CD4-positive, alpha-beta T cell (primary cell): Measurements from ENCODE around the gene MRNIP. TPM values are rescaled to one million over a fixed set of nuclear protein-coding genes. Genes with fewer than 3 reads are reported as not detected.
A peak's percentile ranks its signal among the peaks of the same experiment; 100 is the strongest.

Experiments used
- ATAC-seq: fragments of 200-7000 bp; cut with Tn5 transposase; one replicate; pipeline ENCODE4 v1.10.0; 2022; ENCODE audit warnings: mild to moderate bottlenecking; ENCODE audit not compliant: poor library complexity
- CTCF ChIA-PET: fragments of 350-600 bp; sonication (Branson Sonifier 250); formaldehyde crosslinking; loops from one replicate; lab custom pipeline; 2021; ENCODE audit warnings: antibody characterized with exemption, inconsistent platforms; lab: Charles Lee
- POLR2A ChIA-PET: fragments of 350-600 bp; sonication (Branson Sonifier 250); formaldehyde crosslinking; loops from one replicate; lab custom pipeline; 2021; ENCODE audit warnings: antibody characterized with exemption, inconsistent platforms; lab: Charles Lee
- DNase-seq, 14 experiments: peaks; one replicate each; pipeline ENCODE4 v3.0.0-alpha.2; 2013 to 2020; ENCODE audit warnings: mixed read lengths in 2 of 14
- H3K27ac ChIP-seq, 2 donors: one replicate each; pipeline versions ENCODE4 v1.5.1 to v1.7.0; 2013; ENCODE audit warnings: low read length in 2 of 2, low read depth in 1 of 2, mild to moderate bottlenecking in 1 of 2
- H3K27me3 ChIP-seq, 2 experiments: 1 replicate in 1 of 2; 2 replicates in 1 of 2; pipeline versions ENCODE4 v1.6.1 to v1.7.0; 2013; ENCODE audit warnings: low read length in 2 of 2, control low read depth in 1 of 2, mild to moderate bottlenecking in 1 of 2, moderate library complexity in 1 of 2; ENCODE audit not compliant: insufficient read depth in 2 of 2, control insufficient read depth in 1 of 2
- H3K36me3 ChIP-seq: one replicate; pipeline ENCODE4 v1.6.1; 2013; ENCODE audit warnings: low read length, control low read depth; ENCODE audit not compliant: insufficient read depth
- H3K4me1 ChIP-seq: one replicate; pipeline ENCODE4 v1.6.1; 2013; ENCODE audit warnings: low read length, control low read depth; ENCODE audit not compliant: insufficient read depth
- H3K4me3 ChIP-seq: one replicate; pipeline ENCODE4 v1.5.1; 2013; ENCODE audit warnings: mild to moderate bottlenecking, low read length, moderate library complexity
- H3K9me3 ChIP-seq, 2 experiments: 1 replicate in 1 of 2; 2 replicates in 1 of 2; pipeline versions ENCODE4 v1.6.1 to v1.7.0; 2013; ENCODE audit warnings: low read length in 2 of 2, mild to moderate bottlenecking in 2 of 2, control low read depth in 1 of 2, moderate library complexity in 1 of 2; ENCODE audit not compliant: control insufficient read depth in 1 of 2, insufficient read depth in 1 of 2
- H3K27ac Mint-ChIP-seq: one replicate; pipeline ENCODE4 v1.8.0; 2020; ENCODE audit warnings: mixed read lengths
- H3K27me3 Mint-ChIP-seq: one replicate; pipeline ENCODE4 v1.8.0; 2021; ENCODE audit warnings: mixed read lengths
- H3K36me3 Mint-ChIP-seq: one replicate; pipeline ENCODE4 v1.8.0; 2021; ENCODE audit warnings: low read depth, mixed read lengths
- H3K4me1 Mint-ChIP-seq: one replicate; pipeline ENCODE4 v1.8.0; 2021; ENCODE audit warnings: low read depth, mixed read lengths
- H3K4me3 Mint-ChIP-seq: one replicate; pipeline ENCODE4 v1.8.0; 2020; ENCODE audit warnings: mild to moderate bottlenecking, mixed read lengths
- H3K9me3 Mint-ChIP-seq: one replicate; pipeline ENCODE4 v1.8.0; 2020; ENCODE audit warnings: mixed read lengths
- intact Hi-C, 2 experiments: fragments of 100-400 bp; cut with DNase I in 1 of 2; cut with micrococcal nuclease in 1 of 2; formaldehyde crosslinking; loops; one replicate each; pipeline versions ENCODE4 v1.15.1 to v1.9.0; 2023 to 2025; cut with DNase I, micrococcal nuclease
- total RNA-seq, 174 experiments: library from RNA in 2 of 174; stranded (reverse) in 2 of 174; gene quantifications; one replicate each; pipeline ENCODE4 v1.2.3 and lab custom pipeline; 2021 to 2026
- TF ChIP-seq, protein P1 (sequence below): fragments of 200-600 bp; IDR thresholded peaks from one replicate; pipeline ENCODE4 v1.8.0; 2022; ENCODE audit warnings: antibody characterized with exemption, mild to moderate bottlenecking

MRNIP gene
- total RNA-seq, 2 experiments from 2014 or later, result 31.8 to 32.8 TPM

DNA sequence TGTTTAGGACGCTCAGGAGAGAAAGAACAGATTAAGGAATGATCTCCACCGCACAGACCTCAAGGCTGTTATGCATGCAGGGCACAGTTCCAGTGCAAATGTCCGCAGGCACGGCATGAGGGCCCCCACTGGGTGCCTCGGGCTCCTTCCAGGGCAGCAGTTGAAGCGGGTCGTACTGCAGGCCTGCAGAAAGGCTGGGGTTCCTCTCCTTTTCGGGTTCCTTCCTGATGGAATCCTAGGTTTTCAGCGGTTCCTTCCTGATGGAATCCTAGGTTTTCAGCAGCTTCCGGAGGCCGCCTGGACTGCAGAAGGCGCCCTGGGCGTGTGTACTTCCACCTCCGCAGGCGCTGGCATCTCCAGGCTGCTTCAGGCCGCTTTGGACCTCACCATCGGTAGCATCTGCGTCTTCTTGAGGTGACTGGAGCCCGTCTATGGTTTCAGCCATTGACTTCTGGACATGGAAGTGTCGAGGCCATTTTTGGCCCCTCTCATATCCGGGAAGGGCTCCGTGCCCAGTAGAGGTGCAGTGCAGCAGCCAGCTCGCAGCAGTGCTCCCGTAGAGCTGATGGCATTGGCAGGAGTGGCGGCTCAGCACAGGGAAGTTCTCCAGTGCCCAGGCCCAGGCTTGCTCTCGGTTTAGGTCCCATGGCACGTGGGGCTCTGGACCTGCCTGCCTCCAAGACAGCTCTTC lies 46.3 kb downstream of the MRNIP start:
- H3K27ac ChIP-seq, result no peak overlapping the region
- H3K4me3 ChIP-seq, result no peak overlapping the region
- TF ChIP-seq, protein P1, sequence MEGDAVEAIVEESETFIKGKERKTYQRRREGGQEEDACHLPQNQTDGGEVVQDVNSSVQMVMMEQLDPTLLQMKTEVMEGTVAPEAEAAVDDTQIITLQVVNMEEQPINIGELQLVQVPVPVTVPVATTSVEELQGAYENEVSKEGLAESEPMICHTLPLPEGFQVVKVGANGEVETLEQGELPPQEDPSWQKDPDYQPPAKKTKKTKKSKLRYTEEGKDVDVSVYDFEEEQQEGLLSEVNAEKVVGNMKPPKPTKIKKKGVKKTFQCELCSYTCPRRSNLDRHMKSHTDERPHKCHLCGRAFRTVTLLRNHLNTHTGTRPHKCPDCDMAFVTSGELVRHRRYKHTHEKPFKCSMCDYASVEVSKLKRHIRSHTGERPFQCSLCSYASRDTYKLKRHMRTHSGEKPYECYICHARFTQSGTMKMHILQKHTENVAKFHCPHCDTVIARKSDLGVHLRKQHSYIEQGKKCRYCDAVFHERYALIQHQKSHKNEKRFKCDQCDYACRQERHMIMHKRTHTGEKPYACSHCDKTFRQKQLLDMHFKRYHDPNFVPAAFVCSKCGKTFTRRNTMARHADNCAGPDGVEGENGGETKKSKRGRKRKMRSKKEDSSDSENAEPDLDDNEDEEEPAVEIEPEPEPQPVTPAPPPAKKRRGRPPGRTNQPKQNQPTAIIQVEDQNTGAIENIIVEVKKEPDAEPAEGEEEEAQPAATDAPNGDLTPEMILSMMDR, result no peak
- Mint-ChIP-seq H3K4me1 (peaks cover 6% of the 10 kb centered on the region), H3K9me3 (no peaks in the 10 kb centered on the region), H3K27ac (no peak overlapping the region), H3K4me3 (no peak overlapping the region), H3K27me3 (peaks cover 5% of the 10 kb centered on the region), H3K36me3 (peaks cover 15% of the 10 kb centered on the region)
- POLR2A ChIA-PET, result no interaction called here
- CTCF ChIA-PET, result interaction anchor here (2.1 kb wide), 1 partner anchor 10 kb away, joined by 11 read pairs; no protein-coding TSS in a partner anchor
- DNase-seq (peak in 1 of 14 experiments; percentile 12), ATAC-seq (no peak)
- peaks cover 13% of the 10 kb centered on the region for H3K36me3 ChIP-seq
- H3K4me1 ChIP-seq, result peaks cover 20% of the 10 kb centered on the region
- peaks cover 0 to 3% of the 10 kb centered on the region in 2 experiments for H3K27me3 ChIP-seq
- H3K9me3 ChIP-seq, result no peaks in the 10 kb centered on the region
- intact Hi-C loops, result no loop called here

DNA sequence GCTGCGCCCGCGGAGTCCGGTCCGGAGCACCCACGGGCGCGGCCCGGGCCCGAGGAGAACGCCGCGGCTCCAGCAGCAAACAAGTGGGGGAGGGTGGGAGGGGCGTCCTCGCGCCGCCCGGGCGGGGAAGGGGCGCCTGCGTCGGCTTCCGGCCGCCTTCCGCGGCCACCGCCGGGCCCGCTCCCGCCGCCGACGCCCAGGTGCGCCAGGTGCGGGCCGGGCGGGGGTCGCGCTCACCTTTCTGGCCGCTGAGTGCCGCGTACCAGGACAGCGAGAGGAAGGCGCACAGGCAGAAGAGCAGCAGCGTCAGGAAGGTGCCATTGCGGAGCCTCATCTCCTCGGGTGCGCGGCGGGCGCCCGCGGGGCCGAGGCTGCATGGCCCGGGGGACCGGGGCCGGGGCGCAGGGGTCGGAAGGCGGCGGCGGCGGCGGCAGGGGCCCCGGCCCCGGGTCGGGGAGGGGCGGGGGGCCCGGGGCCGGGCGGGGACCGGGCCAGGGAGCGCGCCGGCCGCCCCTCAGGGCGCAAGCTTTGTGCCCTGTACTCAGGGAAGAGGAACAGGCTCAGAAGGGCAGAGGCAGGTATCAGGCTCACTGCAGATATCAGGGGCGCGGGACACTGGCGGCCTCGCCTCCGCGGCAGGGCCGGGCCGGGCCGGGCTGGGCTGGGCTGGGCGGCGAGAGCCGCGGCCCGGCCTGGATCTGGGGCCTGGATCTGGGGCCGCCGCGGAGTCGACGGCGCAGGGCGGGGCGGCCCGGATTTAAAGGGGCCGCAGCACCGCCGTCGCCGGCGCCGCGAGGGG lies 52.2 kb downstream of the MRNIP start, which contains the start of gene MGAT4B:
TSS of gene MGAT4B (minus strand) at position 617 of the 799 bp plus-strand sequence. CDS start at position 334, 283 bp downstream.
- Mint-ChIP-seq H3K4me1 (peaks cover 33% of the 10 kb centered on the region), H3K27ac (no peak within 1 kb of the TSS), H3K9me3 (no peaks in the 10 kb centered on the region), H3K27me3 (no peaks in the 10 kb centered on the region), H3K4me3 (peak within 1 kb of the TSS; percentile 76), H3K36me3 (peaks cover 13% of the 10 kb centered on the region)
- peak within 1 kb of the TSS; percentile 48 to 67 for H3K27ac ChIP-seq
- intact Hi-C loops, result loop anchor here (1.0 to 10.0 kb wide), 5 partner anchors 14 to 488 kb away; partner anchors contain the start of genes MAPK9 (in 1 of the 2), MRNIP (in 1 of the 2) and SQSTM1 (in 1 of the 2)
- H3K4me1 ChIP-seq, result peaks cover 55% of the 10 kb centered on the region
- H3K4me3 ChIP-seq, result peak within 1 kb of the TSS; percentile 60
- no peaks in the 10 kb centered on the region for H3K36me3 ChIP-seq
- TF ChIP-seq, protein P1, result no peak
- no peaks in the 10 kb centered on the region for H3K27me3 ChIP-seq
- no peaks in the 10 kb centered on the region for H3K9me3 ChIP-seq
- DNase-seq, result peak in 13 of 14 experiments; percentile 39 to 82 (median 62)
- ChIA-PET POLR2A (interaction anchor here (0.6 to 4.7 kb wide), 6 partner anchors 11 to 183 kb away, joined by 3 to 48 read pairs (median 8); partner anchors contain the start of genes HNRNPH1, LTC4S, MAML1 and SQSTM1), CTCF (no interaction called here)
- ATAC-seq, result peak; percentile 72

GRCh38 chr5:179805529-179806249 lies 52.9 kb downstream of the MRNIP start:
- no peaks in the 10 kb centered on the region for H3K9me3 ChIP-seq
- ChIA-PET CTCF (no interaction called here), POLR2A (interaction anchor here (0.6 to 4.7 kb wide), 7 partner anchors 10 to 182 kb away, joined by 3 to 48 read pairs (median 6); partner anchors contain the start of genes HNRNPH1, LTC4S, MAML1 and SQSTM1)
- H3K9me3 Mint-ChIP-seq, result no peaks in the 10 kb centered on the region
- H3K4me3 ChIP-seq, result peak overlapping the region; percentile 60
- ATAC-seq, result peak; percentile 7
- no peaks in the 10 kb centered on the region for H3K27me3 Mint-ChIP-seq
- peak overlapping the region; percentile 94 for H3K4me3 Mint-ChIP-seq
- H3K4me1 Mint-ChIP-seq, result peaks cover 33% of the 10 kb centered on the region
- H3K27ac ChIP-seq, result peak overlapping the region; percentile 44 to 67
- H3K27me3 ChIP-seq, result no peaks in the 10 kb centered on the region
- H3K36me3 Mint-ChIP-seq, result peaks cover 13% of the 10 kb centered on the region
- peak overlapping the region; percentile 86 for H3K27ac Mint-ChIP-seq
- DNase-seq, result peak in 5 of 14 experiments; percentile 26 to 67 (median 62)
- peaks cover 4% of the 10 kb centered on the region for H3K36me3 ChIP-seq
- intact Hi-C loops, result loop anchor here (1.0 to 10.0 kb wide), 5 partner anchors 15 to 489 kb away; partner anchors contain the start of genes MAPK9 (in 1 of the 2), MRNIP (in 1 of the 2) and SQSTM1 (in 1 of the 2)
- TF ChIP-seq, protein P1, result no peak
- peaks cover 57% of the 10 kb centered on the region for H3K4me1 ChIP-seq
